Upper lobe of left lung (tissue), 6 donors: ENCODE measurements around the gene FGF21. TPM values are rescaled to one million over a fixed set of nuclear protein-coding genes. Genes with fewer than 3 reads are reported as not detected.
A peak's percentile ranks its signal among the peaks of the same experiment; 100 is the strongest.

Source experiments
- ATAC-seq, 2 donors: fragments of 200-7000 bp; cut with Tn5 transposase; one replicate each; pipeline ENCODE4 v1.9.1; 2022; ENCODE audit warnings: mild to moderate bottlenecking in 2 of 2, moderate library complexity in 2 of 2; ENCODE audit not compliant: low FRiP score in 2 of 2
- DNase-seq, 2 donors: peaks; one replicate each; pipeline ENCODE4 v3.0.0-alpha.2; 2019 to 2020
- H3K27ac ChIP-seq, 4 donors: fragments of 200-600 bp; sonication (generic); one replicate each; pipeline ENCODE4 v1.5.1; 2016 to 2019
- H3K27me3 ChIP-seq, 4 donors: fragments of 200-600 bp; sonication (generic); one replicate each; pipeline ENCODE4 v1.5.1; 2017 to 2019
- H3K36me3 ChIP-seq, 4 donors: fragments of 200-600 bp; sonication (generic); one replicate each; pipeline ENCODE4 v1.5.1; 2016 to 2019
- H3K4me1 ChIP-seq, 4 donors: fragments of 200-600 bp; sonication (generic); one replicate each; pipeline ENCODE4 v1.5.1; 2018 to 2019
- H3K4me3 ChIP-seq, 4 donors: fragments of 200-600 bp; sonication (generic); one replicate each; pipeline ENCODE4 v1.5.1; 2017 to 2019; ENCODE audit warnings: mild to moderate bottlenecking in 2 of 4, moderate library complexity in 1 of 4
- H3K9me3 ChIP-seq, 4 donors: fragments of 200-600 bp; sonication (generic); one replicate each; pipeline ENCODE4 v1.5.1; 2018 to 2019
- EP300 ChIP-seq, 4 donors: sonication (generic); formaldehyde crosslinking; IDR thresholded peaks; one replicate each; pipeline ENCODE4 v1.5.1; 2017; ENCODE audit warnings: antibody characterized with exemption in 4 of 4, control low read depth in 2 of 4
- POLR2A ChIP-seq, 4 donors: fragments of 450-650 bp; IDR thresholded peaks; one replicate each; pipeline ENCODE4 v1.5.1; 2016 to 2017; ENCODE audit warnings: antibody characterized with exemption in 4 of 4, mild to moderate bottlenecking in 2 of 4
- POLR2AphosphoS5 ChIP-seq, 2 donors: sonication (generic); formaldehyde crosslinking; IDR thresholded peaks; one replicate each; pipeline ENCODE4 v1.5.1; 2017; ENCODE audit warnings: antibody characterized with exemption in 2 of 2
- WGBS, 2 donors: methylation state at CpG; one replicate each; pipeline ENCODE4 v1.1.5; 2017 to 2018; 5-methylcytosine and 5-hydroxymethylcytosine counted together
- total RNA-seq, 6 donors: library from RNA; depleted of rRNA in 4 of 6; stranded (reverse); fragments of >200 nt in 4 of 6; gene quantifications; one replicate each; pipeline versions ENCODE4 v1.1.0 to v1.2.1, GENCODE V29; 2016 to 2021
- TF ChIP-seq, protein P1 (sequence below), 6 experiments: fragments of 450-650 bp in 4 of 6; fragments of 200-600 bp in 2 of 6; sonication (generic) in 2 of 6; IDR thresholded peaks; one replicate each; pipeline ENCODE4 v1.5.1; 2016 to 2019; ENCODE audit warnings: antibody characterized with exemption in 6 of 6
- donor health status: DM: no; HTN: no; CAD: no; lungs with moderate emphysema.
- donor health status: DM: no; HTN: yes; CAD: no; lungs with severe emphysema.

FGF21 gene
- total RNA-seq, 6 donors from 2014 or later, result not detected

GRCh38 chr19:48796298-48797083, 41.2 kb downstream of the FGF21 start:
- peaks cover 0 to 16% (median 7%) of the 10 kb centered on the region in 4 donors for H3K36me3 ChIP-seq
- H3K4me1 ChIP-seq, result peaks cover 5 to 9% (median 8%) of the 10 kb centered on the region in 4 donors
- no peaks in the 10 kb centered on the region for H3K27me3 ChIP-seq
- no peaks in the 10 kb centered on the region for H3K9me3 ChIP-seq
- DNase-seq, result peak in 1 of 2 donors; percentile 76
- H3K27ac ChIP-seq, result peak overlapping the region; percentile 45 to 89 (median 76)
- no peak overlapping the region for H3K4me3 ChIP-seq
- TF ChIP-seq POLR2AphosphoS5 (IDR thresholded peaks at IDR 0.05) (no peak), POLR2A (IDR thresholded peaks at IDR 0.05) (no peak), EP300 (IDR thresholded peaks at IDR 0.05) (no peak)
- TF ChIP-seq, protein P1, sequence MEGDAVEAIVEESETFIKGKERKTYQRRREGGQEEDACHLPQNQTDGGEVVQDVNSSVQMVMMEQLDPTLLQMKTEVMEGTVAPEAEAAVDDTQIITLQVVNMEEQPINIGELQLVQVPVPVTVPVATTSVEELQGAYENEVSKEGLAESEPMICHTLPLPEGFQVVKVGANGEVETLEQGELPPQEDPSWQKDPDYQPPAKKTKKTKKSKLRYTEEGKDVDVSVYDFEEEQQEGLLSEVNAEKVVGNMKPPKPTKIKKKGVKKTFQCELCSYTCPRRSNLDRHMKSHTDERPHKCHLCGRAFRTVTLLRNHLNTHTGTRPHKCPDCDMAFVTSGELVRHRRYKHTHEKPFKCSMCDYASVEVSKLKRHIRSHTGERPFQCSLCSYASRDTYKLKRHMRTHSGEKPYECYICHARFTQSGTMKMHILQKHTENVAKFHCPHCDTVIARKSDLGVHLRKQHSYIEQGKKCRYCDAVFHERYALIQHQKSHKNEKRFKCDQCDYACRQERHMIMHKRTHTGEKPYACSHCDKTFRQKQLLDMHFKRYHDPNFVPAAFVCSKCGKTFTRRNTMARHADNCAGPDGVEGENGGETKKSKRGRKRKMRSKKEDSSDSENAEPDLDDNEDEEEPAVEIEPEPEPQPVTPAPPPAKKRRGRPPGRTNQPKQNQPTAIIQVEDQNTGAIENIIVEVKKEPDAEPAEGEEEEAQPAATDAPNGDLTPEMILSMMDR (IDR thresholded peaks at IDR 0.05), result no peak
- no peak for ATAC-seq
- whole genome bisulfite sequencing, 2 donors, result 80 to 95% methylated on average over 3 to 17 of the region's 20 CpGs

- no peak overlapping the region for H3K27ac ChIP-seq
- peaks cover 0 to 16% (median 7%) of the 10 kb centered on the region in 4 donors for H3K36me3 ChIP-seq
- no peak for ATAC-seq
- DNase-seq, result no peak
- no peaks in the 10 kb centered on the region for H3K27me3 ChIP-seq
- no peak for TF ChIP-seq POLR2AphosphoS5 (IDR thresholded peaks at IDR 0.05)
- TF ChIP-seq, protein P1 (IDR thresholded peaks at IDR 0.05), result no peak
- TF ChIP-seq POLR2A (IDR thresholded peaks at IDR 0.05), result no peak
- no peak for TF ChIP-seq EP300 (IDR thresholded peaks at IDR 0.05)
- no peaks in the 10 kb centered on the region for H3K9me3 ChIP-seq
- peaks cover 5 to 9% (median 8%) of the 10 kb centered on the region in 4 donors for H3K4me1 ChIP-seq
- no peak overlapping the region for H3K4me3 ChIP-seq
- 93 to 100% methylated on average over 1 to 7 of the region's 7 CpGs for WGBS, 2 donors
These were observed 41.8 kb downstream of the FGF21 start for GRCh38 chr19:48797103-48797502.

DNA sequence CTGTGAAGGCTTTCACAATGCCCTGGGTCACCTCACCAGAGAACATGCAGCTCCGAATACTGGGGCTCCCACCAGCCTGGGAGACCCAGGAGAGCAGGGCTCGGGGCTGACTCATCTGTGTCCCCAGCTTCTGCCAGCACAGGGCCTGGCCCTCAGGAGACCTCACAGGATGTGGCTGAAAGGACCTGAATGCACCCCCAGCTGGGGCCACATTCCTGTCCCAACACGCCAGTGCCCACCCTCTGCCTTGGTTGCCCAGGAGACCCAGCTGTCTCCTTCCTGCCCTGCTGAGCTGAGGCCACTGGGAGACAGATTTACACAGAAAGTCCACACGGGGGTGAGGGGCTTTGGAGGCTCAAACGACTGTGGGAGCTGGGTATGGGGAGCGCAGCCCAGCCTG, 43.6 kb downstream of the FGF21 start:
- Histone ChIP-seq H3K36me3 (peaks cover 0 to 16% (median 7%) of the 10 kb centered on the region in 4 donors), H3K4me3 (no peak overlapping the region), H3K27ac (no peak overlapping the region), H3K27me3 (no peaks in the 10 kb centered on the region), H3K9me3 (no peaks in the 10 kb centered on the region), H3K4me1 (peaks cover 5 to 9% (median 8%) of the 10 kb centered on the region in 4 donors)
- TF ChIP-seq POLR2AphosphoS5 (IDR thresholded peaks at IDR 0.05), result no peak
- TF ChIP-seq EP300 (IDR thresholded peaks at IDR 0.05), result no peak
- TF ChIP-seq, protein P1 (IDR thresholded peaks at IDR 0.05), result no peak
- TF ChIP-seq POLR2A (IDR thresholded peaks at IDR 0.05), result no peak
- WGBS, 2 donors, result 58 to 64% methylated on average over 4 to 6 of the region's 6 CpGs
- ATAC-seq (no peak), DNase-seq (peak in 1 of 2 donors; percentile 52)

DNA sequence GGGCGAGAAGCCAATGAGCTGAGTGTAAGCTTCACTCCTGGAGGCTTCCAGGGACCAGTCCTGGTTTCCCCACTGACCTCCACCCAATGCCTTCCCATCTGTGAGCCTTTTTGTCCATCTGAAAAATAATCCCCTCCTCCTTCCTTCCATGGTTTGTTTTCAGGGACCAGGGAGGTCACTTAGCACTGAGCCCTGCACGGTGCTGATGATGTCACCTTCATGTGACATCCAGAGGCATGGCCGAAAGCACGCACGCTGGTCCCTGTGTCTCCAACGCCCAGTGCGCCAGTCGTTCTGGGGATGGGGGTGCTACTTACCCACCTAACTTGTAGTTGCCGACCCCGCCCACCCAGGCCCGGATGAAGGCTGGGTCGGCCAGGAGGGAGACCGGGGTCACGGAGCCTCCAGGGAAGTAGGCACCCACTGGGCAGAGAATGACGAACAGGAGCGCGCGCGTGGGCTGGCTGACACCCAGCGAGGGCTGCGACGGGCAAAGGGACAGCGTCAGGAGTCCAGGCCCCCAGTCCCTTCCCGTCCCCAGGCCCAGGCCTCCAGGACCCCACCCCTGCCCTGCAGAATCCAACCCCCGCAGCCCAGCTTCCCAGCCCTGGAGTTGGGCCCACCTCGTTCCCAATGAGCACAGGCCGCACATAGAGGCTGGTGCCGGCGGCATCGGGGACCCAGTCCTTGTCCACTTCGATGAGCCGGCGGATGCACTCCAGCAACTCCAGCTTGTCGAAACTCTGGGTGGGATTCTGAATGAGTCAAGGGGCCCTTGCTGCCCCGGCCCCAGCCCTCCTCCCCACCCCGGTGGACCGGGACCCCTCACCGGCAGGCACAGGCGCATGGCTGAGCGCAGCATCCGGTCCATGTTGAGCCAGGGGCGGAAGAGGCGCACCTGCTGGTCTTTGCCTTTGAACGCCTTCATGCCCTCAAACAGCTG, 44.3 kb downstream of the FGF21 start:
- 87 to 95% methylated on average over 28 to 38 of the region's 44 CpGs for WGBS, 2 donors
- ATAC-seq (no peak), DNase-seq (peak in 1 of 2 donors; percentile 70)
- Histone ChIP-seq H3K27ac (no peak overlapping the region), H3K9me3 (no peaks in the 10 kb centered on the region), H3K4me1 (peaks cover 5 to 9% (median 8%) of the 10 kb centered on the region in 4 donors), H3K36me3 (peaks cover 0 to 18% (median 7%) of the 10 kb centered on the region in 4 donors), H3K4me3 (no peak overlapping the region), H3K27me3 (no peaks in the 10 kb centered on the region)
- TF ChIP-seq POLR2A (IDR thresholded peaks at IDR 0.05) (no peak), EP300 (IDR thresholded peaks at IDR 0.05) (no peak), POLR2AphosphoS5 (IDR thresholded peaks at IDR 0.05) (no peak)
- TF ChIP-seq, protein P1 (IDR thresholded peaks at IDR 0.05), result no peak
